ENCODE measurements around the gene KCNG4.

GRCh38 chr16:84247844-84248243, 8.0 kb upstream of the KCNG4 start:
- TF ChIP-seq CTCF (IDR thresholded peaks at IDR 0.05; ENCODE audit: low read depth, low read length, missing input control) (no peak), TAF1 (conservative IDR thresholded peaks at IDR 0.05) (no peak), NR2F2 (IDR thresholded peaks at IDR 0.05) (no peak), REST (IDR thresholded peaks at IDR 0.05) (no peak), YY1 (IDR thresholded peaks at IDR 0.05) (no peak), MAX (IDR thresholded peaks at IDR 0.05) (no peak), SP1 (IDR thresholded peaks at IDR 0.05) (no peak), RAD21 (IDR thresholded peaks at IDR 0.05) (no peak), HNF4A (conservative IDR thresholded peaks at IDR 0.05) (no peak), GABPA (IDR thresholded peaks at IDR 0.05 in 1 of 2, conservative IDR thresholded peaks at IDR 0.05 in 1 of 2) (no peak), RXRA (IDR thresholded peaks at IDR 0.05) (no peak)

Data from liver (tissue), 3 donors.